AG08395 (cell line): ENCODE results near the gene GNB1L.

Source experiments
- DNase-seq: peaks from one replicate; pipeline ENCODE4 v3.0.0; 2012; ENCODE audit warnings: mixed read lengths, low spot score

The GNB1L gene

DNA sequence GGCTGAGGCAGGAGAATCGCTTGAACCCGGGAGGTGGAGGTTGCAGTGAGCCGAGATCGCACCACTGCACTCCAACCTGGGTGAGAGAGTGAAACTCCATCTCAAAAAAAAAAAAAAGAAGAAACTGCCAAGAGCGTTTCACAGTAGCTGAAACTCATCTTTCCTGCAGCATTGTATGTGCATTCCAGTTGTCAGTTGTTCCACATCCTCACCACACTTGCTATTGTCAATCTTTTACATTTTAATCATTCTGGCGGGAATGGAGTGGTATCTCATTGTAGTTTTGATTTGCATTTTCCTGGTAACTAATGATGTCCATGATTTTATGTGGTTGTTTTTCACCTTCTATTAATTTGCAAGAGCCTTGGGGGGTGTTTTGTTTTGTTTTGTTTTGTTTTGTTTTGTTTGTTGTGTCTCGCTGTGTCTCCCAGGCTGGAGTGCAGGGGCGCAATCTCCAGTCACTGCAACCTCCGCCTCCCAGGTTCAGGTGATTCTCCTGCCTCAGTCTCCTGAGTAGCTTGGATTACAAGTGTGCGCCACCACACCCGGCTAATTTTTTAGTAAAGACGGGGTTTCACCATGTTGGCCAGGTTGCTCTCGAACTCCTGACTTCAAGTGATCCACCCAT is 8.1 kb upstream of the GNB1L start:
- no peak for DNase-seq

DNA sequence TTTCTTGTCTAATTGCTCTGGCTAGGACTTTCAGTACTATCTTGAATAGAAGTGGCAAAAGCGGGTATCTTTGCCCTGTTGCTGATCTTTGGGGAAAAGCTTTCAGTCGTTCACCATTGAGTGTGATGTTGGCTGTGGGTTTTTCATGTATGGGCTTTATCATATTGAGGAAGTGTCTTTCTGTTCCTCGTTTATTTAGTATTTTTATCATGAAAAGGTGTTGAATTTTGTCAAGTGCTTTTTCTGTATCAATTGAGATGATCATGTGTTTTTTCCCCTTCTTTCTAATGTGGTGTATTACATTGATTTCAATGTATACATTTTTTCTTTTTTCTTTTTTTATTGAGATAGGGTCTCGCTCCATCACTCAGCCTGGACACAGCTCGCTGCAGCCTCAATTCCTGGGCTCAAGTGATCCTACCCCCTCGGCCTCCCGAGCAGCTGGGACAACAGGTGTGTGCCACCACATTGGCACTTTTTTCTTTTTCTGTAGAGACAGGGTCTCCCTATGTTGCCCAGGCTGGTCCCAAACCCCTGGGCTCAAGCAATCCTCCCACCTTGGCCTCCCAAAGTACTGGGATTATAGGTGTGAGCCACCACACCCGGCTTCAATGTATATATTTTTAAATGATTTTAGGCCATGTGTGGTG is 5.3 kb upstream of the GNB1L start:
- no peak for DNase-seq

DNA sequence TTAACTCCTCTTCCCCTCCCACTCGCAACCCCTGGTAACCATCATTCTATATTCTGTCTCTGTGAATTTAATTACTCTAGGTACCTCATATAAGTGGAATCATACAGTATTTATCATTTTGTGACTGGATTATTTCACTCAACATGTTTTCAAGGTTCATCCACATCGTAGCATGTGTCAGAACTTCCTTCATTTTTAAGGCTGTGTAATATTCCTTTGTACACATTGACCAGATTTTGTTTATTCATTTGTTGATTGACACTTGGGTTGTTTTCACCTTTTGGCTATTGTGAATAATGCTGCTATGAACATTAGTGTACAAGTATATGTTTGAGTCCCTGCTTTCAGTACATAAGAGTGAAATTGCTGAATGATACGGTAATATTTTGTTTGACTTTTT is 2.7 kb upstream of the GNB1L start:
- DNase-seq: no peak

DNA sequence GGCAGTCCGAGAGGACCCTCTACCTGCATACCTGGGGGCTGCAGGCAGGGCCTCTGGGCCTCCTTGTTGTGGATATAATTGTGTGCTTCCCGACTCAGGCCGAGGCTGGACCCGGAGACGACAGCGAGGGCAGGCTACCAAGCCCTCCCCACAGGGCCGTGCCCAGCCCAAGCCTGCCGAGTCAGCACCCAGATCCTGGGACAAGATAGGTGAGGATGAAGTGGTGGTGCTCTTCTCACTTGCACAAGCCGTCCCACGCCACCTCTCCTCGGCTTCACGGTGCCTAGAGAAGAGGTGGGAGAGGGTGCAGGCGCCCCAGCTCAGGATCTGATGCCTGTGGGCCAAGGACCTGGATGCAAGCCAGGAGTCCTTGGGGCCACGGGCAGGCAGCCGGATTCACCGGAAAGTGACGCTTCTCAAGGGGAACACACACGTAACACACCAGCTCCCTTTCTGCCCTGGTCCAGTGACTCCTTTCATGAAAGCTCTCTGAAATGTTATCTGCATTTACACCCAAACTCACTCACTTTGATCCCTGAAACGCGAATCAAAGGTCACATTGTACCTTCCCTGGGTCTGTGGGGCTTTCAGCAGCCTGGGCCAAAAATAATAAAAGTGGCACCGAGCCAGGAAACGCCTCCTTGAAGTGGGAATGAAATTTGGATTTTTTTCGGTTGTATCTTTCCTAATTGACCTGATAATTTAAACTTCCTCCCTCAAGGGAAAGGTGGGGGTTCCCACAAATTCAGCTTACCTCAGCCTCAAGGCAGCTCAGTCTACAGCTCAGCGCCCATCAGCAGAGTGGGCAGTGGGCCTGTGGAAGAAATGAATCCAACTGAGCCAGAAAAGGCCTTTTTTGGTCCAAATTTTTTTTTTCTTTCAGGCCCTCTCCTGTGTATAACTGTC is 1.1 kb upstream of the GNB1L start:
- DNase-seq: peak; percentile 61

DNA sequence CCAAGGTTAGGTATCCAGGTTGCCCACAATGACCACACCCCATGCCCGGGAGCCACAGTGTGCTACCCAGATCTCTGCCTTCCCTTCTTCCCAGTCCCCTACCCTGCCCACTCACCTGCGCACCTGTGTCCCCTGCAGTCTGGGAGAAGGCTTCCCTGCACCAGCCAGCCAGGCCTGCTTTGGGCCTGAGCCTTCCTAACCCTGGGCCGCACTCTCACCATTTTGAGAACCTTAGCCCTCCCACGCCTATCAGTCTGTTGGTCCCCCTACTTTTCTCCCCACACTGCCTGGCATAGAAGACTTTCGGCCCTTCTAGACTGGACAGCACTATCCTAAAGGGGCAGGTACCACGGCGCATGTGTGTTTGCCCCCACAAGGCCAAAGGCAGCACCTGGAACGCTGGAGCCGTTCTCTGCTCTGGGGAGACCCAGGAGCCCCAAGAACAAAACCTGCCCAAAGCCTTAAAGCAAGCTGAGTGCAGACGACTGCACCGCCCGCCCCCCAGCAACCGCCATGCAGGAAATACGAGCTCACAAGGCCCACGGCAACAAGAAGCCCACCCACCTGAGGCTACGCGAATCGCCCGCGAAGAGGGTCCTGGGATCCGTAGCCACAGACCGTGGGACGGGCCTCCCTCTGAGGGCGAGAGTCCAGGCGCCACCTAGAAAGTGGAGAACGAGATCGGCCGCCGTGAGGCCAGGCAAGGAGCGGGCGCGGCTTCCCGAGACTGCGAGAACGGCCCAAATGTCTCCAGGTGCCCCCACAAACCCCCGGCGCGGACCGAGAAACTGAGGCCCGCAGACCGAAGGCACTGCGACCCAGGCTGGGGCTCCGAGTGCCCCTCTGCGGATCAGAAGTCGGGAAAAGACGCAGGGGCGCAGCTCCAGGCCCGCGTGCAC is 546 bp downstream of the GNB1L start:
- DNase-seq: no peak

DNA sequence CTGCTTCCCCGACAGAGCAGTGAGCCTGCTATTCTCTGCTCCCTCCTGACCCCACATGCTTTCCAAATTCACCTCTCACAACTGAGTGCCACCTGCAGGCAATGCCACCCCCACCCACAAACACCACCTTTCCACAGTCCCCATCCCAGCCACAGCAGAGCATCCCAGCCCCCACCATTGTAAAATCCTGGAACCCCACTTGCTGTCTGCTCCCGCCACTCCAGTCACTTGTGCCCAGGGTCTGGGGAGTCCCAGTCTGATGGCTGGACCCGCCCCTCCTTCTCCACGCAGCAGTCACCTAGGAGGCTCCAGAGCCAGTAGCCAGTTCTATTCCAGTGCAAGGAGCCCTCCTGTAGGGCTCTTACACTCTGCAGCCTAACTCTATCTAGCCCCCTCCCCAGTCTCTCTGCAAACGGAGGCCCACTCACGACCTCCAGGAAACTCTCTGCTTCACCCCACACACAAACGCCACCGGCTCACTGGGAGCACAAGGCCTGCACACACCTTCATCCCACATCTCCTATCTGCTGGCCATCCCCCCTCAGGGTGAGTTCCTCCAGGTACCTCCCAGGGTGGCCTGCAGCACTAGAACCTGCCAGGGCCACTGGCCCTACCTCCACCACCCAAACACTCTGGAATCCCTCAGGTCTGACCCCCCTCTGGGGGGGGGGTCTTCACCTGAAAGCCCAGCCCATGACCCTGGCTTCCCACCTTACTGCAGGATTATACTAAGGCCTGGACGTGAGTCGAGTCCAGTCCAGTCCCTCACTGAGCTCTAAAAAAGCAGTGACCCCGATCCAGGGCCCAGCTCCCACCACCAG is 1.4 kb downstream of the GNB1L start:
- DNase-seq: no peak

DNA sequence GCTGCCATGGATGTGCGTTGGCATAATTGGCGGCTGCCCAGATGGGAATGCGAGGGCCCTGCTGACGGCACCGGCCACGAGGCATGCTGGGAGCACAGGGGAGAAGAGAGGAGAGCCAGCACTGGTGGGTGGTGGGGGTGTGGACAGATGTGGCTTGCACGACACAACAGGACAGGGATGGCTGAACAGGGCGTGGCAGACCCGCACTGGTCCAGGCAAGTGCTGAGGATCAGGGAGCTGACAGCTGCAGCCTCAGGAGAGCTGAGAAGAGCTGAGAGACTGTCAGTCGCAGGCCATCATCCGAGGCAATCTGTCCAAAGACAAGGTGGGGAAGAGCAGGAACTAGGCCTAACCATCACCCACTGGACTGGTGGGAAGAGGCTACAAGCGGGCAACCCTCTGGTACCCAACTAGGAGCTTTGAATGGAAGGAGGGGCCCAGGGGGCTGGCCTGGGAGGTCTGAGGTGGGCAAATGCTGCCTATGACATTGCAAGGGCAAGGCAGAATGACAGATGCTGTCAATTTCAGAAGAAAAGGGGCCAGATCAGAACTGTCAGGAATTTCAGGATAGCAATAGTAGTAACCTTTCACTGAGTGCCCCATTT is 2.4 kb downstream of the GNB1L start:
- DNase-seq: no peak

DNA sequence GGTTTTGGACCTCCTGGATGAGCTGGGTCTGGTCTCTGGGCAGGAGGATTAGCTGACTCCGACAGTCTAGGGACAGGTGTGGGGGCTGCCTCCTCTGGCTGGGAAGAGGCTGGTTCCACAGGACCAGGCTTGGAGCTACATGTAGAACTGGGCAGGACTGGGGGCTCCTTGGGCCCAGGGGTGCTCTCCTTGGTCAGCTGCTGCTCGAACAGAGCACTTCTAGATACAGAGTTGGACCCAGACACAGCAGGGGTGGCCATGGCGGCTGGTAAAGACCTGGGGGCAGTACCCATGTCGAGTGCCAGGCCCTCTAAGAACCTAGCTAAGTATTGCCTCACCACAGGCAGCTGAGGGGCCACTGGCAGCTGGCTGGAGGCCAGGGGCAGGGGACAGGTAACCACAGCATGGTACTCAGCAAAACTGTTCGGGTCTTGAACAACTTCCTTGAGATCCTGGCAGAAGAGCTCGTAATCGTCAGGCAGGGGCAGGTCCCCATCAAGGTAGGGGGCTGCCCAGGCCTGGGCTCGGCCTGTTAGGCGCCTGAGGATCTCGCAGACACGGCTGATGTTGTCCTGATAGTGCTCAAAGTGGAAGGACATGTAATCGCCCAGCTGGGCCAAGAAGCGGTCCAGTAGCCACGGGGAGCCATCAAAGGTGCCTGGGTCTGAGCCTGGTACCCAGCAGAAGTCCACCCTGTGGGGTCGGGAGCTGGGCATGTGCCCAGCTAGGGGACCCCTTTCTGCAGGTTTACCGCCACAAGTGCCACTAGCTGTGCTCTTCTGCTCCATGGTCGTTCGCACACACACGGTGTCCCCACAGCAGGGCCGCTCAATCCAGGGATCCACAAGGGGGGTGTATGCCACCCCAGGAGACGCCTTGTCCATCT is 3.1 kb downstream of the GNB1L start:
- DNase-seq: no peak

DNA sequence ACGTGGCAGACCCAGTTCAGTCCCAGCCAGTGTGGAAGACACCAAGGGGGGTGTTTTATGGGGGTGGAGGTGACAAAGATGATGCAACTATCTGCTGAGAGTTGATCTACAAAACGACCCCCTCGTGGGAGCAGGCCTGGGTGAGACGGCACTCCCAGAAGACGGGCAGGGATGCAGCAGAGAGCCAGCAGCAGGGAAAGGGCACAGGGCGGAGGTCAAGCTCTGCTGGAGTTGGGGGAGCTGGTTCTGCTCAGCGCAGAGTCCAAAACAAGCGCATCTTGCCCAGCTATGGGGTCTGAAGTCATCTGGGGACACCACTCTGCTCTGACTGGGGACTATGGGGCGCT is 3.9 kb downstream of the GNB1L start:
- no peak for DNase-seq

DNA sequence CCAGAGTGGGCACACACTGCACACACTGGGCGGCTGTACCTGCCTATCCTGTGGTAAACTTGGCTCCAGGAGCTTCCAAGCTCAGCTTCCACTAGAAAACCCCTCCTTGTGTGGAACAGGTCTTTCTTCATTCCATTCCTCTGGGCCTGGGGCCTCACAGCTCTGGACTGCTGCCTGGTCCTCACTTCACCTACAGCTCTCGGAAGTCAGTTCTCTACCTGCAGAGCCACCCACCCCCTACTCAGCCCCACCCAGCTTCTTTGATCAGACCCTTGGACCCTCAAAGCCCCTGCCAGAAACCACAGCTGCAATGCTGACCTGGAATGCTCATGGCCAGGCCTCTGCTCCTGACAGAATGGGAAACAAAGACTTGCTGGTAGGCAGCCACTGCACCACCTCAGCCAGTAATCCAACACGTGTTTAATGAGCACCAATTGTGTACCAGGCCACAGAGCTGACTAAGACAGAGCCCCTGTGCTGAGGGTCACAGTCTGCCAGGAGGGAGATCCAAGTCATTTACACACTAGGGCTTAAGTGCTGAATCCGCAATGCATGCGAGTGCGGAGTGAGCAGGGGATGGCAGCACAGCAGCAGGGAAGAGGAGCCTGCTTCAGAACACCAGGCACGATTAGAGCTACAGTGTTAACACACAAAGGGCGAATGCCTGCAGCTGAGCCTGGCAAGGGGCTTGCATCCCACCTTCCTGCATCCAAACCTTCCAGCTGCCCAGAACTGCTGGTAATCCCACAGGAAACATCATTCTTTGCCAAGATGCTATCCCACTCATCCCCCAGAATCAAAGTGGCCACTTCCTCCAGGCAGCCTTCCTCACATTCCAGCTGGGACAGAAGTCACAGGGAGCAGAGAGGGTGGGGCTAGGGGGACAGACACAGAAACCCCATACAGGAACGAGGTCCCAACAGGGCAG is 4.6 kb downstream of the GNB1L start:
- no peak for DNase-seq

DNA sequence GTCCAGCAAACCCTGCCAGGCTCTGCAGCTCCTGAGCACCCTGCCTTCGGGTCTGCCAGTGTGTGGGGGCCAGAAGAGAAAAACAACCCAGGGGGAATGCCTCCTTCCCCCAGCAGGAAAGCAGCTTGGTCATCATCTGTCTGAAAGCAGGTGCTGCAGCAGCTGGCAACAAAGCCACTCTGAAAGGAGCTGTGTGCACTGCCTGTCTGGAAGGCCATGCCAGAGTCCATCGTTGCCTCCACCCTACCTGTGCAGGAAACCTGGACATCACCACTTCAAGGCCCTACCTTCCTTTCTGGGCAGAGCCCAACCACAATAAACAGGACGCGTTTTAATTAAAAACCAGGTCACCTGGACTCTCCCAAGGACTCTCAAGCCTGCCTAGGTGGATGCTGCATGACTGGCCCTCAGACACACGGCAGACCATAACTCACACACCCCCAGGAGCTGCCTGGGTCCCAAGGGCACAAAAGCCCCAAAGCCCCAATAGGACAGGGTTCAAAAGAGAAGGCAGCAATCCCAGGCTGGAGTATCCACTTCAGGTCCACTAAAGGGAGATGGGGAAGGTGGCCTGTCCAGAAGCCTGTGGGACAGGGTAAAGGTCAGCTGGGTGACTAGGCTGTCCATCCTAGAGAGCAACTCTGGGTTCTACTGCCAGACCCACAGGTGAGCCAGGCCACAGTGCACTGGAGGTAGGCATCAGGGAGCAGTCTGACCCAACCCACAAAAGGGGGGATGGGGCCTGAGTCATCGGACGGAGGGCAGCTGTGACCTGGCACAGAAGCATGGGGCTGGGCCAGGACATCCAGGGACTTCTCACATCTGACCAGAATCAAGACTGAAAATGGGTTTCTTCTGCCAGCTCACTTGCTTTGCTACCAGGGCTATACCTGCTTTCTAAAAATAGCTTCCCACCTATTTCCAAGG is 6.1 kb downstream of the GNB1L start:
- DNase-seq: peak; percentile 38

DNA sequence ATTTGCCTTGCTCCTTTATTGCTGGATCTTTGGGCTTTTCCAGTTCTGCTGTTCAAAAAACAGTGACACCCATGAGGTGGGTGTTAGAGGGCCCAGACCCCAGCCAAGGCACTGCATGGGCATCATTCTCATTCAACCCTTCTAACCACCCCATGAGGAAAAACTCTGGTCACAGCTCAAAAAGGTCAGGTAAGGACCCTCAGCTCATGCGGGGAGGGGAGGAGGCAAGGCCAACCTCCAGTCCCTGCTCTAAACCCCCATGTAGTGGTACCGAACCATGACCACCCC is 7.4 kb downstream of the GNB1L start:
- no peak for DNase-seq

DNA sequence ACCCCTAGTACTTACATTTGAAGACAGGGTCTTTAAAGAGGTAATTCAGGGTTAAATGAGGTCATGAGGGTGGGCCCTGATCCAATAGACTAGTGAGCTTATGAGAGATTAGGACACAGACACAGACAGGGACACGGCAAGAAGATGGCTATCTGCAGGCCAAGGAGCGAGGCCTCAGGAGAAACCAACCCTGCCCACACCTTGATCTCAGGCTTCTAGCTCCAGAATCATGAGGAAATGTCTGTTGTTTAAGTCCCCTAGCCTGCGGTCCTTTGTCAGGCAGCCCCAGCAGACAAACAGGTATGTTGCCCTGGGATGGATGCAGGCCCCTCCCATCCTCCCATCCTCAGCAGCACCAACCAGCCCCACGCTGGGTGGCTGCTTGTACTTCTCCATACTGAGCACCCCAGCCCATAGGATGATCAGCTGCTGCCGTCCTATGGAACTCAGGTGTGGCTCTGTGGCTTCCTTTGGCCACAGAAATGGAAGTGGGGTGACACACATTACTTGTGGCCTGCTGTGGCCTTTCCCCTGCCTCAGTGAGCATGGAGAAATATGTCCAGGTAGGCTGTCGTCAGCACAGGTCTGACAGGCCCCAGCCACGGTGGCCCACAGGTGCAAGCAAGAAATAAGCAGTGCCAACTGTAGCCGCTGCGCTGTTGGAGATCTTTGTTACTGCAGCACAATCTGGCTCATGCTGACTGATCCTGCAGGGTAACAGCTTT is 7.9 kb downstream of the GNB1L start:
- no peak for DNase-seq

DNA sequence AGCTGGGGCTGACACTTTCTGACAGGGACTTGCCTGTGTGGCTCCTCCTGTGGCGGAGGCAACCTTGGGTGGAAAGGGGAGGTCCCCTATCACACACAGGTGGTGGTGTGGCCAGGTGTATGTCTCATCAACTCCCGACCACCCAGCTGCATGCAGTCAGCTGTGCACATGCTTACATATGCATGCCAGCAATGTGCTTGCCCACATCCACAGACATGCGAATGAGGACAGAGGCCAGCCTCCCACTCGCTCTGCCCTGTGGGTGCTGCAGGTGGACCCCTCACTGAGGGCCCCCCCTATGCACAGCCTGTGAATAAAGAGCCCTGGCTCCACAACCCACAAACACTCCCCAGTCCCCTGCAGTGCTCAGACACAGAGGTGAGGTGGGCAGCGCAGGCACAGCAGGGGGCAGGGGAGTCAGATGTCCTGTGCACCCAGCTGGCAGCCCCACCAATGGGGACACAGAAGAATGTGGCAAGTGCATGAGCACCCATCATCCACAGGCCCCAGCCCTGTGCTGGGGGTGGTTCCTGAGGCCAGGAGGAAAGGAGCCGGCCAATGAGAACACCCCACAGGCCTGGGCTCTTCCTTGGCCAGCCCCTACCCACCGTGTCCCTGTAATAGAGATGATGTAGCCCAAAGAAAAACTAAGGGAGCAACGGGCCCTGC is 9.5 kb downstream of the GNB1L start:
- no peak for DNase-seq

DNA sequence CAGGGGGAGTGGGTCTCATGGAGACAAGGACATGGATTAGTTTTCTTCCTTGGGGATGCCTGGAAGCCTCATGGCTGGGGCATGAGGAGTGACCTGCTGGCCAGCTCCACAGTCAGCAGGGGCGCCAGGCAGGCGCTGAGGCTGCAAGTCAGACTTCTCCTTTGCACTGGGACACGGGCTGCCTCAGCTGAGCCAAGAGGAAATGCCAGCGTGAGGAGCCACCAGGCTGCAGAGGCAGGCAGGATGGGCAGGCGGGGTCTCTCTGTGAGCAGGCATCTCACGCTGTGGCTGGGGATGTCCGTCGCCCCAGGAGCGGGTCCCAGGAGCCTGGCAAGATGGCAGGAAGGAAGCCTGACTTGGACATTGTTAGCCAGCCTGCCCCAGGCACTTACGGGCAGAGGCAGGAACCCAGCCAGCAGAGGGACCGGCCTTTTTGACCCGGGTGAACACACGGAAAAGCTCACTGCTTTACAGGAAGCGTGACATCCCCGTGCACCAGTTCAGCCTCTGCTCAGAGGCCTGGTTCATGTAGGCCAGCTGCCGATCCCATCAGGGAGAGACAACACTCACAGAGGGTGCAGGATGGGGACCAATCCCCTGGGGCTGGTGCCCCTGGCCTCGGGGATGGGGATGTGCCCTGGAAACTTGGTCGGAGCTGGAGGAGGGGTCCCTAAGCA is 10.2 kb downstream of the GNB1L start:
- DNase-seq: peak; percentile 87

DNA sequence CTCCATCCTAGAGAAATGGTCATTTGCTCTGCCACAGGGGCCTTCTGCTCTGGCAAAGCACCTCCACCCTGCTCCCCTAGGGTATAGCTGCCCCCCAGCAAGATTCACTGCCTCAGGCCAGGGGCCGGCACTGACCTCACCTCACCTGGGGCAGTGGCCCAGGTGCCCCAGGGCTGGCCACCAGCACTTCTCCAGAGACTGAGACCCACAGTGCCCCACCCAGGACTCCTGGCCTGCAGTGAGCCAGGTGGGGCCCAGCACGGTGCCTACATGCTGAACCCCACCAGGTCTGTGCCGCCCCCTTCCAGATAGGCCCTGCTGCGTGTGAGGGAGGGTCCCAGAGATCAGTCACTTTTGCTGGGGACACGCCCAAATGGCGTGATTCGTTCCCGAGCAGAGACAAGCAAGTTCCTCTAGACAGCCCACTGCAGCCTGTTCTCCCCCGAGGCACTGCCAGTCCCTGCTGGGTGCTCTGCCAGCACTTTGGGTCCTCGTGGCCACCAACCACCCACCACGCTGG is 10.8 kb downstream of the GNB1L start:
- no peak for DNase-seq
